ENCODE data around the gene DONSON.
"Not testable (repeated sequence)": the region's sequence is repeated elsewhere in the genome, so short reads cannot be mapped to it uniquely, and the experiment has no call there.

The DONSON gene

GRCh38 chr21:33578959-33579542, 9.4 kb downstream of the DONSON start:
- H3K4me3 ChIP-seq (ENCODE audit: control insufficient read depth, low read depth, low read length) = no peak overlapping the region
- no peak for TF ChIP-seq CTCF (IDR thresholded peaks at IDR 0.05; ENCODE audit: control insufficient read depth, insufficient read depth, low read depth, low read length, missing control alignments)
- DNase-seq (ENCODE audit: low read depth) = no peak

- no peak for TF ChIP-seq CTCF (IDR thresholded peaks at IDR 0.05; ENCODE audit: control insufficient read depth, insufficient read depth, low read depth, low read length, missing control alignments)
- no peak overlapping the region for H3K4me3 ChIP-seq (ENCODE audit: control insufficient read depth, low read depth, low read length)
- peak; percentile 35 for DNase-seq (ENCODE audit: low read depth)
These were observed 10.3 kb downstream of the DONSON start for GRCh38 chr21:33578214-33578613.

GRCh38 chr21:33576741-33577141, 11.7 kb downstream of the DONSON start:
- DNase-seq (ENCODE audit: low read depth); H3K4me3 ChIP-seq (ENCODE audit: control insufficient read depth, low read depth, low read length): not testable (repeated sequence)

- H3K4me3 ChIP-seq (ENCODE audit: control insufficient read depth, low read depth, low read length) = no peak overlapping the region
- no peak for DNase-seq (ENCODE audit: low read depth)
- no peak for TF ChIP-seq CTCF (IDR thresholded peaks at IDR 0.05; ENCODE audit: control insufficient read depth, insufficient read depth, low read depth, low read length, missing control alignments)
These were observed 16.1 kb downstream of the DONSON start for GRCh38 chr21:33572350-33572749.

GRCh38 chr21:33569991-33570390, 18.5 kb downstream of the DONSON start:
- no peak for DNase-seq (ENCODE audit: low read depth)
- no peak for TF ChIP-seq CTCF (IDR thresholded peaks at IDR 0.05; ENCODE audit: control insufficient read depth, insufficient read depth, low read depth, low read length, missing control alignments)
- no peak overlapping the region for H3K4me3 ChIP-seq (ENCODE audit: control insufficient read depth, low read depth, low read length)

GRCh38 chr21:33568448-33568847, 20.0 kb downstream of the DONSON start:
- no peak overlapping the region for H3K4me3 ChIP-seq (ENCODE audit: control insufficient read depth, low read depth, low read length)
- DNase-seq (ENCODE audit: low read depth) = no peak
- no peak for TF ChIP-seq CTCF (IDR thresholded peaks at IDR 0.05; ENCODE audit: control insufficient read depth, insufficient read depth, low read depth, low read length, missing control alignments)

- no peak for TF ChIP-seq CTCF (IDR thresholded peaks at IDR 0.05; ENCODE audit: control insufficient read depth, insufficient read depth, low read depth, low read length, missing control alignments)
- H3K4me3 ChIP-seq (ENCODE audit: control insufficient read depth, low read depth, low read length) = no peak overlapping the region
- DNase-seq (ENCODE audit: low read depth) = no peak
These were observed 20.6 kb downstream of the DONSON start for GRCh38 chr21:33567914-33568313.

All from AG09309 (cell line).